Measurements from ENCODE around the gene CNPY1.

DNA sequence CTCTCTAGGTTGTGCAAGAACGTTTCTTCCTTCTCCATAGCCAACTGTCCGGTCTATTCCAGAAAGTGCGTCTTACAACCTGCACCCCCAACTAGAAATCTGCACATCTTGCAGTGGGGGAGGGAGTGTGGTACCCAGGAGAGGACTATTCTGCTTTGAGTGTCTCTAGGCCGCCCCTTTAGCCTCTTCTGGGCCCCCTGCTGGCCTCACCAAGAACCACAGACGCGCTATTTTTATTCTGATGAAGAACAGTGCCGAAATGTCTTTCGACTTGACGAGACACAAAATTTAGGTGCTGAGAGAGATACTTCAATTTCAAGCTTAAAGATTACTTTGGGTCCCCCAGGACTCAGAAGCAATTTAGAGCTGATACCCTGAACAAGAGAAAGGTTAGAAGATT lies 1.0 kb downstream of the CNPY1 start:
- TF ChIP-seq, protein P1, sequence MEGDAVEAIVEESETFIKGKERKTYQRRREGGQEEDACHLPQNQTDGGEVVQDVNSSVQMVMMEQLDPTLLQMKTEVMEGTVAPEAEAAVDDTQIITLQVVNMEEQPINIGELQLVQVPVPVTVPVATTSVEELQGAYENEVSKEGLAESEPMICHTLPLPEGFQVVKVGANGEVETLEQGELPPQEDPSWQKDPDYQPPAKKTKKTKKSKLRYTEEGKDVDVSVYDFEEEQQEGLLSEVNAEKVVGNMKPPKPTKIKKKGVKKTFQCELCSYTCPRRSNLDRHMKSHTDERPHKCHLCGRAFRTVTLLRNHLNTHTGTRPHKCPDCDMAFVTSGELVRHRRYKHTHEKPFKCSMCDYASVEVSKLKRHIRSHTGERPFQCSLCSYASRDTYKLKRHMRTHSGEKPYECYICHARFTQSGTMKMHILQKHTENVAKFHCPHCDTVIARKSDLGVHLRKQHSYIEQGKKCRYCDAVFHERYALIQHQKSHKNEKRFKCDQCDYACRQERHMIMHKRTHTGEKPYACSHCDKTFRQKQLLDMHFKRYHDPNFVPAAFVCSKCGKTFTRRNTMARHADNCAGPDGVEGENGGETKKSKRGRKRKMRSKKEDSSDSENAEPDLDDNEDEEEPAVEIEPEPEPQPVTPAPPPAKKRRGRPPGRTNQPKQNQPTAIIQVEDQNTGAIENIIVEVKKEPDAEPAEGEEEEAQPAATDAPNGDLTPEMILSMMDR (IDR thresholded peaks at IDR 0.05): no peak
- no peak for TF ChIP-seq POLR2A (IDR thresholded peaks at IDR 0.05; ENCODE audit: low read depth)
- no peak for TF ChIP-seq POLR2AphosphoS5 (IDR thresholded peaks at IDR 0.05)
